Osteoblast (primary cell): ENCODE measurements around the gene NOCT. TPM values are rescaled to one million over a fixed set of nuclear protein-coding genes. Genes with fewer than 3 reads are reported as not detected.

Source experiments
- DNase-seq: peaks from one replicate; pipeline ENCODE4 v3.0.0; 2011; ENCODE audit warnings: low spot score, mixed read lengths; ENCODE audit not compliant: insufficient read length; ENCODE audit errors: missing footprints
- H2AFZ ChIP-seq: 2 replicates; pipeline ENCODE4 v1.6.0; 2011; ENCODE audit warnings: mild to moderate bottlenecking, low read length
- H3K27ac ChIP-seq: 2 replicates; pipeline ENCODE4 v1.5.1; 2011; ENCODE audit warnings: mild to moderate bottlenecking, low read depth, low read length, moderate library complexity
- H3K27me3 ChIP-seq: 2 replicates; pipeline ENCODE4 v1.6.0; 2012; ENCODE audit warnings: mild to moderate bottlenecking, control low read depth, inconsistent platforms, low read length, moderate library complexity; ENCODE audit not compliant: insufficient read depth
- H3K36me3 ChIP-seq: 2 replicates; pipeline ENCODE4 v1.5.1; 2011; ENCODE audit warnings: mild to moderate bottlenecking, low read length, control low read depth, moderate library complexity; ENCODE audit not compliant: insufficient read depth
- H3K4me1 ChIP-seq: 2 replicates; pipeline ENCODE4 v1.5.1; 2011; ENCODE audit warnings: mild to moderate bottlenecking, low read length, control low read depth, moderate library complexity; ENCODE audit not compliant: insufficient read depth
- H3K4me2 ChIP-seq: 2 replicates; pipeline ENCODE4 v1.6.0; 2011; ENCODE audit warnings: mild to moderate bottlenecking, low read length; ENCODE audit not compliant: insufficient read depth
- H3K4me3 ChIP-seq: fragments of 200-600 bp; sonication (generic); 3 replicates; pipeline ENCODE4 v1.5.1; 2012; ENCODE audit warnings: mild to moderate bottlenecking, low read length, inconsistent platforms; ENCODE audit not compliant: insufficient read depth
- H3K79me2 ChIP-seq: 2 replicates; pipeline ENCODE4 v1.6.0; 2012; ENCODE audit warnings: mild to moderate bottlenecking, low read length, control low read depth, inconsistent platforms; ENCODE audit not compliant: insufficient read depth
- H3K9me3 ChIP-seq: 2 replicates; pipeline ENCODE4 v1.5.1; 2011; ENCODE audit warnings: low read depth, low read length, control low read depth
- H4K20me1 ChIP-seq: 2 replicates; pipeline ENCODE4 v1.6.0; 2012; ENCODE audit warnings: mild to moderate bottlenecking, low read length, control low read depth; ENCODE audit not compliant: insufficient read depth
- CTCF ChIP-seq: IDR thresholded peaks from 2 replicates; pipeline ENCODE4 v1.5.1; 2011; ENCODE audit warnings: mild to moderate bottlenecking, low read depth, low read length, moderate library complexity; ENCODE audit errors: extremely low read depth
- total RNA-seq: library from RNA; depleted of rRNA; stranded (reverse); fragments of >200 nt; gene quantifications from 2 replicates; pipeline ENCODE4 v1.2.3, GENCODE V29; 2012

Gene NOCT
- total RNA-seq, 1 donor = 18.1 TPM

- no peak for DNase-seq
- H3K36me3 ChIP-seq = peaks cover 9% of the 10 kb centered on the region
- peaks cover 94% of the 10 kb centered on the region for H3K79me2 ChIP-seq
Observed at GRCh38 chr4:139022835-139023234, 7.3 kb downstream of the NOCT start.

GRCh38 chr4:139024686-139025085 lies 9.1 kb downstream of the NOCT start:
- H3K36me3 ChIP-seq = peaks cover 12% of the 10 kb centered on the region
- H3K27ac ChIP-seq = no peak overlapping the region
- peaks cover 67% of the 10 kb centered on the region for H4K20me1 ChIP-seq
- H3K27me3 ChIP-seq = no peaks in the 10 kb centered on the region
- no peak for TF ChIP-seq CTCF
- H3K4me1 ChIP-seq = peaks cover 10% of the 10 kb centered on the region
- no peak overlapping the region for H3K4me2 ChIP-seq
- no peaks in the 10 kb centered on the region for H3K9me3 ChIP-seq
- no peak overlapping the region for H3K4me3 ChIP-seq
- H2AFZ ChIP-seq = no peak overlapping the region
- peaks cover 94% of the 10 kb centered on the region for H3K79me2 ChIP-seq
- no peak for DNase-seq

More at GRCh38 chr4:139022835-139023234, 7.3 kb downstream of the NOCT start:
- no peaks in the 10 kb centered on the region for H3K27me3 ChIP-seq
- H2AFZ ChIP-seq = no peak overlapping the region
- H3K9me3 ChIP-seq = no peaks in the 10 kb centered on the region
- no peak overlapping the region for H3K27ac ChIP-seq
- no peak overlapping the region for H3K4me2 ChIP-seq
- H3K4me3 ChIP-seq = no peak overlapping the region
- TF ChIP-seq CTCF = no peak
- H4K20me1 ChIP-seq = peaks cover 73% of the 10 kb centered on the region
- peaks cover 28% of the 10 kb centered on the region for H3K4me1 ChIP-seq

GRCh38 chr4:139025841-139026240 lies 10.3 kb downstream of the NOCT start:
- no peak overlapping the region for H3K4me2 ChIP-seq
- H3K79me2 ChIP-seq = peaks cover 94% of the 10 kb centered on the region
- no peak overlapping the region for H3K27ac ChIP-seq
- H3K27me3 ChIP-seq = no peaks in the 10 kb centered on the region
- peak; percentile 66 for DNase-seq
- H2AFZ ChIP-seq = no peak overlapping the region
- H3K4me3 ChIP-seq = no peak overlapping the region
- TF ChIP-seq CTCF = no peak
- H4K20me1 ChIP-seq = peaks cover 68% of the 10 kb centered on the region
- peaks cover 8% of the 10 kb centered on the region for H3K36me3 ChIP-seq
- H3K4me1 ChIP-seq = peaks cover 6% of the 10 kb centered on the region
- no peaks in the 10 kb centered on the region for H3K9me3 ChIP-seq

GRCh38 chr4:139027776-139028175 lies 12.2 kb downstream of the NOCT start:
- Histone ChIP-seq H3K36me3 (peaks cover 7% of the 10 kb centered on the region), H4K20me1 (peaks cover 73% of the 10 kb centered on the region), H3K4me2 (no peak overlapping the region), H3K9me3 (no peaks in the 10 kb centered on the region), H3K79me2 (peaks cover 94% of the 10 kb centered on the region), H3K27ac (no peak overlapping the region), H3K27me3 (no peaks in the 10 kb centered on the region), H3K4me1 (peaks cover 6% of the 10 kb centered on the region), H2AFZ (no peak overlapping the region), H3K4me3 (no peak overlapping the region)
- TF ChIP-seq CTCF = no peak
- DNase-seq = no peak
